ENCODE data around the gene FOXE3. TPM values are rescaled to one million over a fixed set of nuclear protein-coding genes. Genes with fewer than 3 reads are reported as not detected.

FOXE3 gene
- total and polyA plus RNA-seq, 2 of the 4 experiments (the other 2 are of a cell fraction), result 0.12 TPM; not detected in 1

GRCh38 chr1:47405697-47406096 lies 10.4 kb upstream of the FOXE3 start:
- Histone ChIP-seq H4K5ac (ENCODE audit: low read depth, low read length) (no peak overlapping the region), H3K4me2 (ENCODE audit: low read depth, low read length) (no peak overlapping the region), H2BK20ac (ENCODE audit: low read depth, low read length) (no peak overlapping the region), H2AK9ac (replicated peaks; ENCODE audit: low read depth, low read length, poor library complexity) (peak overlapping the region; percentile 13), H3K18ac (ENCODE audit: low read depth, low read length) (no peak overlapping the region), H4K20me1 (ENCODE audit: insufficient read depth, low read length) (no peaks in the 10 kb centered on the region), H3K27ac (ENCODE audit: insufficient read depth, low read length) (no peak overlapping the region), H2BK5ac (ENCODE audit: low read depth, low read length, poor library complexity, severe bottlenecking) (no peak overlapping the region), H3K4me1 (ENCODE audit: control insufficient read depth, insufficient read depth, low read length) (peaks cover 17% of the 10 kb centered on the region), H4K8ac (ENCODE audit: low read depth in 2 of 2, low read length in 2 of 2) (no peak overlapping the region), H3K9ac (ENCODE audit: low read depth, low read length) (no peak overlapping the region), H3K27me3 (ENCODE audit: control insufficient read depth, insufficient read depth, low read length) (peaks cover 22% of the 10 kb centered on the region), H3K56ac (ENCODE audit: extremely low read depth, insufficient read depth, low read length) (no peak overlapping the region), H3K36me3 (ENCODE audit: control insufficient read depth, insufficient read depth, low read length) (no peaks in the 10 kb centered on the region), H2BK15ac (ENCODE audit: low read depth, low read length) (no peak overlapping the region), H2BK120ac (ENCODE audit: low read depth, low read length) (no peak overlapping the region), H2AK5ac (ENCODE audit: low read depth, low read length) (no peak overlapping the region), H3K9me3 (ENCODE audit: control insufficient read depth, insufficient read depth, low read length) (no peaks in the 10 kb centered on the region), H3K4ac (ENCODE audit: low read depth, low read length) (no peak overlapping the region), H3K4me3 (ENCODE audit: insufficient read depth, low read depth, low read length) (no peak overlapping the region), H3K23ac (ENCODE audit: low read depth, low read length) (no peak overlapping the region), H3K79me1 (ENCODE audit: low read depth in 1 of 2, low read length in 2 of 2) (no peaks in the 10 kb centered on the region), H2AFZ (replicated peaks; ENCODE audit: low read length, poor library complexity) (no peak overlapping the region), H4K91ac (ENCODE audit: insufficient read depth, low read depth, low read length) (no peak overlapping the region), H3K14ac (replicated peaks; ENCODE audit: low read depth, low read length) (no peak overlapping the region), H3K9me1 (ENCODE audit: insufficient read depth, low read length) (peaks cover 9% of the 10 kb centered on the region)
- POLR2A ChIA-PET (ENCODE audit: unreplicated experiment), result no interaction called here
- intact Hi-C loops (cut with micrococcal nuclease), result no loop called here
- dilution Hi-C loops (cut with HindIII; ENCODE audit: low sequenced_read_pairs, unreplicated experiment), result no loop called here
- ATAC-seq (ENCODE audit: low read depth) (no peak), DNase-seq (no peak)
- in situ Hi-C loops (cut with MboI; ENCODE audit: low sequenced_read_pairs), result no loop called here
- CTCF ChIA-PET, result interaction anchor here (1.1 to 1.2 kb wide), 2 partner anchors 17 to 32 kb away, joined by 3 to 4 read pairs; partner anchors contain the start of gene FOXD2
- BruUV-seq (replicated peaks), result no TSS peak
- no peak for TF ChIP-seq MAFK (IDR thresholded peaks at IDR 0.05; ENCODE audit: low read depth, low read length)
- TF ChIP-seq NFE2L2 (IDR thresholded peaks at IDR 0.05; ENCODE audit: low read depth, low read length), result no peak
- TF ChIP-seq CEBPB (IDR thresholded peaks at IDR 0.05; ENCODE audit: low read depth, low read length), result no peak
- no peak for TF ChIP-seq CTCF (conservative IDR thresholded peaks at IDR 0.05; ENCODE audit: low read depth, low read length)
- no peak for TF ChIP-seq MAZ (IDR thresholded peaks at IDR 0.05; ENCODE audit: borderline replicate concordance, low read depth, low read length)
- no peak for TF ChIP-seq RCOR1 (IDR thresholded peaks at IDR 0.05; ENCODE audit: insufficient replicate concordance, low read length)
- TF ChIP-seq CHD1 (IDR thresholded peaks at IDR 0.05; ENCODE audit: low read depth, low read length), result no peak
- TF ChIP-seq ELK1 (IDR thresholded peaks at IDR 0.05; ENCODE audit: borderline replicate concordance, low read depth, low read length), result no peak
- TF ChIP-seq RFX5 (IDR thresholded peaks at IDR 0.05; ENCODE audit: low read depth, low read length), result no peak
- TF ChIP-seq FOS (IDR thresholded peaks at IDR 0.05; ENCODE audit: low read depth, low read length), result no peak
- TF ChIP-seq RAD21 (IDR thresholded peaks at IDR 0.05; ENCODE audit: low read length), result no peak
- TF ChIP-seq MXI1 (IDR thresholded peaks at IDR 0.05; ENCODE audit: borderline replicate concordance, low read depth, low read length), result no peak
- 83% methylated on average over 1 of the region's 5 CpGs; no CpG with 5 or more reads in 1 of the 2 experiments for WGBS, 2 experiments (ENCODE audit: extremely low coverage in 2 of 2, insufficient read length in 1 of 2)
